ENCODE data around the gene BMS1.
"Not testable (repeated sequence)": the region's sequence is repeated elsewhere in the genome, so short reads cannot be mapped to it uniquely, and the experiment has no call there.

The BMS1 gene

DNA sequence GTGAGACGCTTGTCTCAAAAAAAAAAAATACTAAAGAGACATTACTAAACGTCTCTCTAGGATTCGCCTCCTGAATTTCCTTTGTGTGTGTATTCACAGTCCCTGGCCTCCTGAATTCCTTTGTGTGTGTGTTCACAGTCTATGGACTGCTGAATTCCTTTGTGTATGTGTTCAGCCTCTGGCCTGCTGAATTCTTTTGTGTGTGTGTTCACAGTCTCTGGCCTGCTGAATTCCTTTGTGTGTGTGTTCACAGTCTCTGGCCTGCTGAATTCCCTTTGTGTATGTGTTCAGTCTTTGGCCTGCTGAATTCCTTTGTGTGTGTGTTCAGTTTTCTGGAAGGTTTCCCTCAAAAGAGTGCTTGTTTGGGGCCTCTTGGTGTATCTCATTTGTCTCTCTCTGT lies 8.2 kb downstream of the BMS1 start:
- DNase-seq: no peak

DNA sequence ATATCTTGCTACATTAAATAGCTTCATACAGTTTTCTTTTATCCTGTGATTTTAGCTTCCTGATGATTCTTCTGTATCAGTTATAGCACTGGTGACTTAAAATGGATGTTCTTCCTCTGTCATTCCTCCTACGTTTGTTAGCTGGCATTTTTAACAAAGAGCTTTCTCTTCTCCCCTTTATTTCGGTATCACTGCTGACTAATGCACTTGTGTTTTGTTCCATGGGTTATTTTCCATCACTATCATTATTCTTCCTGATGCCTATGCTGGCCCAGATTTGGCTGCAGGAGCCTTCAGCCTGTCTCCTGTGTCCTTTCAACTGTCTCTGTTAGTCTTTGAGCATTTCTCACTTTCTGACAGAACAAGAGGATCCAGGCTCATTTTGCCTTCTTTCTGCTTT lies 13.1 kb downstream of the BMS1 start:
- no peak for DNase-seq

DNA sequence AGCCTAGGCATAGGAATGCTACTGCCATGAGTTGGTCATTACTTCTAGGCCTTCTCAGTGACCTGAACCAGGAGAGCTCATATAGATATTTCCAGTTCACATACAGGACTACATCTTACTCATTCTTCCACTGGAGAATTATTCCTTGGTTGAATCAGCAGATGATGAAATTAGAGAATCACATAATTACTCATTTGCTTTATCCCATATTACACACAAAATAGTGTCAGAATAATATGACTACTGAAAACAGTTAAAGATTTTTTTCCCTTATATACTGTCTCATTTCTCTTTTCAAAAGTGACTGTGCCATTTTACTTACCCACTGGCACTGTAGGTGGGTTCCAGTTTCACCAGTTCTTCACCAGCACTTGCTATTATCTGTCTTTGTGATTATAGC lies 18.5 kb downstream of the BMS1 start:
- DNase-seq: no peak

DNA sequence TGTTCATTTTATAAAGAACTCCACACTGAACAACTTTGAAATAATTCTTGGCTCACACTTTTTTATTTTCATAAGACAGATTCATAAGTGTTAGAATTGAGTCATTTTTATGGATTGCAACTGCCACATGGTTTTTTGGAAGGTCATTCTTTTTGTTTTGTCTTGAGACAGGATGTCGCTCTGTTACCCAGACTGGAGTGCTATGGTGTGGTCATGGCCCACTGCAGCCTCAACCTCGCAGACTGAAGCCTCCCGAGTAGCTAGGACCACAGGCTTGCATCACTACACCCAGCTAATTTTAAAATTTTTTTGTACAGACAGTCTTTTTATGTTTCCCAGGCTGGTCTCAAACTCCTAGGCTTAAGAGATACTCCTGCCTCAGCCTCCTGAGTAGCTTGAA lies 20.3 kb downstream of the BMS1 start:
- DNase-seq: no peak

DNA sequence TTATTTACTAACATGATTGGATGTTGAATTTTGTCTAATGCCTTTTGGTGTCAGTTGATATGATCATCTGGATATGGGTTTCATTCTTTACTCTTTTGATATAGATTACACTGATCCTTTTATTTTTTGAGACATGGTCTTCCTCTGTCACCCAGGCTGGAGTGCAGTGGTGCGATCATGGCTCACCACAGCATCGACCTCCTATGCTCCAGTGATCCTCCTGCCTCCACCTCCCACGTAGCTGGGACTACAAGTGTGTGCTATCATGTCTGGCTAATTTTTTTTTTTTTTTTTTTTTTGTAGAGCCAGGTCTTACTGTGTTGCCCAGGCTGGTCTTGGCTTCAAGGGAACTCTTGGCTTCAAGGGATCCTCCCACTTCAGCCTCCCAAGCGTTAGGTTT lies 27.1 kb downstream of the BMS1 start:
- DNase-seq: no peak

DNA sequence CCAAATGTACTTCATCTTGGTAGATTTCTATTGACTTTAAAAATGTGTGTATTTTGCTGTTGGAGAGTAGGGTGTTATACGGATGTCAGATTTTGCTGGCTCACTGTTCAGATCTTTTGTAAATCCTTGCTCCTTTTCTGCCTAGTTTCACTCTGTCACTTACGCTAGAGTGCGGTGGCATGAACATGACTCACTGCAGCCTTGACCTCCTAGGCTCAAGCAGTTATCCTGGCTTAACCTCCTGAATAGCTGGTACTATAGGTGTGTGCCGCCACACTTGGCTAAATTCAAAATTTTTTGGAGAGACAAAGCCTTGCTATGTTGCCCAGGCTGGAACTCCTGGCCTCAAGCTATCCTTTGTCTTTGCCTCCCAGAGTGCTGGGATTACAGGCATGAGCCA lies 29.4 kb downstream of the BMS1 start:
- DNase-seq: no peak

DNA sequence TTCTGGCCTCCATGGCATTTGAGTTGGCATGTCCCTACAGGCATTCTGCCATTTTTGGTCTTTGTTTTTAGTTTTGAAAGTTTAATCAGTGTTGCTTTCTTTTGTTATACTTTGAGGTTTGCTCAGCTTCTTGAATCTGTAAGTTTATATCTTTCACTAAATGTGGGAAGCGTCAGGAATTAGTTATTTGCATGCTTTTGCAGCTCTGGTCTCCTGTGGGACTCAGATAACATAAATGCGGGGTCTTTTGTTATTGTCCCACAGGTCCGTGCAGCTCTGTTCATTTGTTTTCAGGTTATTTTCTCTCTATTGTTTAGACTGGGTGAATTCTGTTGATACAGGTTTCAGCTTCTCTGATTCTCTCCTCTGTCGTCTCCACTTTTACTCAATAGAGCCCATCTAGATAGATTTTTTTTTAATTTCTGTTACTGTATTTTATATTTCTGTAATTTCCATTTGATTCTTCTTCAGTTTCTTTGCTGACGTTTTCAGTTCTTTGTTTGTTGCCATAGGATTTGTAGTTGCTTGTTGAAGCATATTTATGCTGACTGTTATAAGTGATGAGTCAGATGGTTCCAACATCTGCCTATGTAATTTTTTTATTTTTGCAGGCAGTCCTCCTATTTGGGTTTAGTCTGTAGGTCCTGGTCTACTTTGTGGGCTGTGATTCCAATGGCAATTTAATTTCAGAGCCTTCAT lies 31.5 kb downstream of the BMS1 start:
- not testable (repeated sequence) for DNase-seq

DNA sequence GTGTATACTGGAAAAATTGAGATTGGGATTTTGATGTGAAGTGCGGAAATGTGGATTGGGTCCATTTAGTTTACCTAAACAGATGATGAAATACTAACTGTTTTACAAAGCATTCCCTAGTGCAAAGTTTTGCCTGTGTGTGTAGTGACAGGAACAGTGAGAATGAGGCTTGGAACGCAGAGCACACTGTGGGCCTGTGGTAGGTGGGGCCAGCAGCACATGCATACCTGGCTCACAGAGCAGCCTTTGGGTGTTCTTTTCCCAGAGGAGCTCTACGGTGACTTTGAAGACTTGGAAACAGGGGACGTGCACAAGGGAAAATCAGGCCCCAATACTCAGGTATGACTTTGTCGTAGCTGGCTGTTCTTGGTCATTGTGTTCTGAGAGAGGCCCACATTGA lies 33.7 kb downstream of the BMS1 start:
- not testable (repeated sequence) for DNase-seq

DNA sequence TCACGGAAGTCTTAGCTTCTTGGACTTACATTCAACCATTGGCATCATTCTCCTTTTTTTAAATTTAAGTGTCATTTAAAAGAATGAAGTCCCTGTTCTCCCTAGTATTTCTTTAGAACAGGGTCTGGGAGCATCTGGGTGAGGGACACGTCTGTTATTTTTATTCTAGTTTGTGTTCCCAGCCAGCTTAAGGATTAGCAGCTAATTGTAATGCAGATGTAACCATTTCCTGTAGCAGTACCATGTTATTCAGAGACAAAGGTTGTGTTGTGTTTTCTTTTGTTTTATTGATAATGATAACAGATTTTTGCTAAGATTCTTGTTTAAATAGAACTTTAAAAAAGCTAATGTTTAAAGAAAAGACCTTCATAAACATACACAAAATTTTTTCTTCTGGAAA lies 34.3 kb downstream of the BMS1 start:
- no peak for DNase-seq

DNA sequence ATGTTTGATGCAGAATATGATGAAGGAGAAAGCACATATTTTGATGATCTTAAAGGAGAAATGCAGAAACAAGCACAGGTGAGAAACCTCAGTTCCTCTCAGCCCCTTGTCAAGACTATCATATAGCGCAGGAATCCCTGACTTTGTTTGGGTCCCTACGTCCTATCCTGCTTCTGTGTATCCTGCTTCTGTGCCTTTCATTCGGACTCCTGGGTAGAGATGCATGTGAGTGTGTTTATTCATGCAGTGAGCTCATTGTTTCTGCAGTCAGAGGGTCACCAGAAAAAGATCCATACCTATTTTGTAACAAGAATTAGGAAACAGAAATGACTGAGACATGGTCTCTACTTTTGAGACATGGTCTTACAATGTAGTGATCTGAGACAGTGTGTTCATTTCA lies 34.8 kb downstream of the BMS1 start:
- not testable (repeated sequence) for DNase-seq

DNA sequence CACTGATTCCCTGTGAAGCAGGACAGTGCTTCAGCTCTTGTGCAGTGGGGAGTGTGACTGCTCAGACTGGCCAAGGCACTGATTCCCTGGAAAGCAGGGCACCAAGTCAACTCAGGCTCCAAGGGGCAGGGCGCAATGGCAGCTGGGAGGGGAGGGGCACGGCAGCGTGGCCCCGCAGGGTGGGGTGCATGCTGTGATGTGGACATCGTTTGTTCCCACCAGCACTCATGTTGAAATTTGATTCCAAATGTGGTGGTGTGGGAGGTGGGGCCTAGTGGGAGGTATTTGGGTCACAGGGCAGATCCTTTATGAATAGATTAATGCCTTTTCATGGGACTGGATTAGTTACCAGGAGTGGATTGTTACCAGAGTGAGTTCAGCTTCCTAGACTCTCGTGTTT lies 44.2 kb downstream of the BMS1 start:
- not testable (repeated sequence) for DNase-seq

DNA sequence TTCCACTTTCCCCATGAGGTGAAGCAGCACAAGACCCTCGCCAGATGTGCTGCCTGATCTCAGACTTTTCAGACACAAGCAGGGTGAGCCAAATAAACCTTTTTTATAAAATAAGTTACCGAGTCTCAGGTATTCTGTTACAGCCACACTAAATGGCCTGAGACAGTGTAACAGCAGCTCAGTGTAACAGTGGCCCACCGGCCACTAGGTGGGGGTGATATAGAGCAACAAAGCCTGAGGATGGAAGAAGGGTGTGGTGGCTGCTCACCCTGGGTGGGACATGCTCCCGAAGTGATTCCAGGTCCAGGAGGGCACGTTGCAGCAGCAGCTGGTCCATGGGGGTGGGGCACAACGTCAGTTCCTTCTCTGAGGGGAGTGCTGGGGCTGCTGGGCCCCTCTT lies 44.6 kb downstream of the BMS1 start:
- no peak for DNase-seq

DNA sequence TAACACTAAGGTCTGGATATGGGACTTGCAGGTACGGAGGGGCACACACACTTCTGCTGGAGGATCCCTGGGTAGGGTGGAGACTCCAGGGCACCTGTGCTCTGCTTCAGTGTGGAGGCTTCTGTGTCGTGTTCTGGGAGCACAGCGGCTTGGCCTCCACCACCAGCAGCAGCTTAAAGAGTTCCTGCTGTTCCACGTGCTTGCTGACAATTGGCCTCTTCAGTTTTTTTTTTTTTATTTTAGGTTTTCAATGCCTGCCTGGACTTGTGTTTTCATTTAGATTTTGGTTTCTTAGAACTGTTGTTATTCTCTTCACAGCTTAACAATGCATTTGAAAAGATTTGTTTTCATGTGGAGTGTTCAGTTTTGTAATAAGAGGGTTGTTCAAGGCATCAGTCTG lies 45.8 kb downstream of the BMS1 start:
- not testable (repeated sequence) for DNase-seq

DNA sequence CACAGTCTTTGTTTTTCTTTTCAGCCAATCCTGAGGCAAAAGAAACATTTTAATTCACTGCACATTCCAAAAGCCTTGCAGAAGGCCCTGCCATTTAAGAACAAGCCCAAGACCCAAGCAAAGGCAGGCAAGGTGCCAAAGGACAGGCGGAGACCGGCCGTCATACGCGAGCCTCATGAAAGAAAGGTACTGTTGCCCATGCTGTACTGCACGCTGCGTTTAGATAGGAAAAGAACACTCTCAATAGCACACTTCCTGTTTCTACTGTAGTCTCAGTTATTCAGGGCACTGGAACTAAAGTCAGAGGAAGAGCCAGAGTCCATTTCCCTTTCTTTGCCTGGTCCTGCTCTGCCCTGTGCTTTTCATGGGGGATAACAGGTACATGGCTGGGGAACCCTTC lies 47.6 kb downstream of the BMS1 start:
- no peak for DNase-seq

DNA sequence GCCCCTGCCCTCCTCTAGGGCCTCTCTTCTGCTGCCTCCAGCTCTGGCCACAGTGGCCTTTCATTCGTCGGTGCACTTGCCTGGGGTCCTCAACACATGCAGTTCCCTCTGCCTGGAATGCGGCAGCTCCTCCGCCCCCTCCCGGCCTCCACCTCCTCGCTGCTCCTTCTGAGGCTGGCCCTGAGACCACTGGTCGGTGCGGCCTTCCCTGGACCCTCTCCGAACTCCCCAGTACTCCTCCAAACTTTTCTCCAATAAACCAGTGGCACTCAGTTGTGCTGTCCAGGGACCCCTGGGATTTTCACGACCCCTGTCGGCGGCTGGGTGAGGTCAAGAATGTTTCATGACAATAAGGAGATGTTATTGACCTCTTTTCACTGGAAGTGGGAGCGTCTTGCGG lies 53.5 kb downstream of the BMS1 start:
- no peak for DNase-seq

DNA sequence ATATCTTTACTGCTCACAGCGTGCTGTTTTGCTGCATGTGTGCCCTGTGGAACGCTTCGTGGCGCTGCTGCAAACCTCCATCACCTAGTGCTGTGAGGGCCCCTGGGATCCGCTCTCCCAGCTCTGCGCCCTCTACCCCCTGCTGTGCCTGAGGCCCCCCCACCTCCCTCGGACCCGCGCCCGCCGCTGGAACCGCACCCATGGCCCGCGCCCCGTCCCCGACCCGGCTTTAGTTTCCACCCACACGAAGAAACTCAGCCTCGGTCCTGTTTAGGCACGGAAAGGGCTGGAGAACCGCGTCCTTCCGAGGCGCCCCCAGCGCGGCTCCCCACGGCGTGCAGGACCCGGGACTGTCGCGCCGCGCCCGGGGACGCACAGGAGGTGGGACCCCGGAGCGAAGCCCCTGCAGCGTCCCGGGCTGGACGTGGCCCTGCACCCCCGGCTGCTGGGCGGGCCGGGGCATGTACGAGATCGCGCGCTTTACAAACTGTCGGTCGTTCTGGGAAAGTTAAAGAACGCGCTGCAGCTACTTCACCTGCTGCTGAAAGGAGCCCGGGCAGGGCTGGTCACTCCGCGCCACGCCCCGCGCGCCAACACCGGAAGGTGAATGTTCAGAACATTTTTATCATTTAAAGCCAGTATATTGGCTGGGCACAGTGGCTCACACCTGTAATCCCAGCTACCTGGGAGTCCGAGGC lies 54.3 kb downstream of the BMS1 start:
- DNase-seq: no peak

DNA sequence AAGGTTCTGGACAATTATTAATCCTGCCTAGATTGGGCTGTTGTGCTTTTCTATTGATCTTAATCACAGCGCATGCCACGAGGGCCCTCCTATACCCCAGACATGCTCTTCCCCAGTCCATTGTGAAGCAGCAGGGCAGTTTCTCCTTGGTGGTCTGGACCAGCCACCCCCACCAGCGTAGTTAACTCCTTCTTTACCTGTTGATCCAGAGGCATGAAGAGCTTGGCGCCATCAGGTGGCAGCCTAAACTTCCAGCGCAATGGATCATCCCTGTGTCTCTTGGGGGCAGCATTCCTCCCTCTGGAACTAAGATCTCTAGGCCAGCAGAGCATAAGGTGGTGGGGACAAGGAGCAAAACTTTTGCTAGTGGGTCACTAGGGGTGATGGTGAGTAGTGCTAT lies 62.2 kb downstream of the BMS1 start:
- not testable (repeated sequence) for DNase-seq

DNA sequence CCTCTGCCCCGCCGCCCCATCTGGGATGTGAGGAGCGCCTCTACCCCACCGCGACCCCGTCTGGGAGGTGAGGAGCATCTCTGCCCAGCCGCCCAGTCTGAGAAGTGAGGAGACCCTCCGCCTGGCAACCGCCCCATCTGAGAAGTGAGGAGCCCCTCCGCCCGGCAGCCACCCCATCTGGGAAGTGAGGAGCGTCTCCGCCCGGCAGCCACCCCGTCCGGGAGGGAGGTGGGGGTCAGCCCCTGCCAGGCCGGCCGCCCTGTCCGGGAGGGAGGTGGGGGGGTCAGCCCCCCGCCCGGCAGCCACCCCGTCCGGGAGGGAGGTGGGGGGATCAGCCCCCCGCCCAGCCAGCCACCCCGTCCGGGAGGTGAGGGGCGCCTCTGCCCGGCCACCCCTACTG lies 64.7 kb downstream of the BMS1 start:
- DNase-seq: not testable (repeated sequence)

DNA sequence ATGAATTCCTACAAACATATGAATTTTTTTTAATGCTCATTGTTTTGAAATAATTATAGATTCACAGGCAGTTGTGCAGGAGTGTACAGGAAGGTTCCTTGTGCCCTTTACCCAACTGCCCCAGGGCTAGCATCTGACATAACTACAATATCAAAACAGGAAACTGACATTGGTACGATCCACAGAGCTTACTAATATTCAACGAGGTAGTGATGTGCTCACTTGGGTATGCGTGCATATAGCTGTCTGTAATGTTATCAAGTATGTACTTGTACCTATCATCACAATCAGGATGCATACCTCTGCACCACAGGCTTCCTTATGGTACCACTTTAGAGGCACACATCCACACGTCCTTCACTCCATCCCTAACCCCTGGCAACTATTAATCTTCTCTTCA lies 68.3 kb downstream of the BMS1 start:
- no peak for DNase-seq

DNA sequence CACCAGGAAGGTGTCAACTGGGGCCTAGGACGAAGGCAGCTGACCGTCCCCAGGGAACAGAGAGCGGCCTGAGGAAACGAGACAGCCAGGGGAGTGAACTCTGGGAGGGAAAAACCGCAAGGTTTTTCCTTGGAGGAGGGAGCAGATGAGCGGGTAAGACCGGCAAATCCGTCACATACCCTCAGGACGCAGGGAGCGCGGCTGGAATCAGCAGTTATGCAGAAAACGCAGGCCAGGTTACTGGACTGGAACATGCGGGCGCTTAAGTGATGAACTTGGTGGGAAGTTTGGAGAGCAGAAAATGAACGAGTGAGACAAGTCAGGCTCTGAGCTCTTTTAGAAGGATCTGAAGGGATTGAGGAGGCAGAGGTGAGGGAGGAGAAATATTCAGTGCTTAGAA lies 76.7 kb downstream of the BMS1 start:
- DNase-seq: no peak

DNA sequence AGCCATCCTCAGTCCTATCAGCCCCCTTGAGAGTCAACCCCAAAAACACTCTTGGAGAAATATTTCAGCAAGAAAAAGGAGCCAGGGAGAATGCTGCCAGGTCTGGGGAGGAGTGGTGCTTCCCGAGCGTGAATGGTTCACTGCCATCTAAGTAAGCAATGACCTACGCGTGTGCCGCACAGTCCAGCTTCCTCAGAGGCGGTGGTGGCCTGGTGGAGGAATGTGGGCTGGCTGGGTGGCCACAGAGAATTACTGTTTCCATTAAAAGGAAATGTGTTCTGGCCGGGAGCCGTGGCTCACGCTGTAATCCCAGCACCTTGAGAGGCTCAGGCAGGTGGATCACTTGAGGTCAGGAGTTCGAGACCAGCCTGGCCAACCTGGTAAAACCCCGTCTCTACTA lies 77.4 kb downstream of the BMS1 start:
- DNase-seq: not testable (repeated sequence)

DNA sequence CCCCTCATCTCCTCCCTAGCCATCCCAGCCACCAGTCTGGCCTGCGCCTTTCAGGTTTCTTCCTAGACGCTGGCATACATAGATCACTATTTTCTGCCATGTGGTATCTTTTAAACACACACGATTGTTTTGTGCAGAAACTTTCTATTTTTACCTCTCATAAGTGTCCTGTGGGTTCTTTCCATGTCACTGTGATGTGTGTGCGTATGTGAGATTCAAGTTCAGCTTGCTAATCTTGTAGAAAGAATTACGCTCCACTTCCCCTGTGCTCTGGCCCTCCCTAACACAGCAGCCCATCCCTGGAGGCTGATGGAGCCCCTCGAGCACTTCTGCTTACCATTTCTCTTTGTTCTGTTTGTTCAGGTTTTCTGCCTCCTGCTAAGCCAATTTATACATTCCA lies 80.2 kb downstream of the BMS1 start:
- DNase-seq: not testable (repeated sequence)

DNA sequence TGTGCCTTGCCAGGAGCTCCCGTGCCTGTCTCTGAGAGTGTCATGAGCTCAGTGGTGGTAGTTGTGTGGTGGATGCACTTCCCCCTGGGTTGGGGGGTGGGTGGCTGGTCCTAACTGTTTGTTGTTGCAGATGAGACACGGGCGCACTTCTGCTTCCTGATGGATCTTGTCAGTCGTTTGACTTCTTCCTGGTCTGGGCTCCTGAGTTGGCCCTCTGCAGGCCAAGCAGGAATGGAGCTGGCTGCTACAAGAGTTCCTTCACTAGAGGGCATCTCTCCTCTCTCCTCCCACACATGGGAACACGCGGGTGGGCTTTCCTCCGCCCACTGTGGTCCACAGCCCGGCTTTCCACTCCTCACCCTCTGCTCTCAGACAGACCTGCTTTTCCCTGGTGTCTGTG lies 82.0 kb downstream of the BMS1 start:
- DNase-seq: peak; percentile 0

DNA sequence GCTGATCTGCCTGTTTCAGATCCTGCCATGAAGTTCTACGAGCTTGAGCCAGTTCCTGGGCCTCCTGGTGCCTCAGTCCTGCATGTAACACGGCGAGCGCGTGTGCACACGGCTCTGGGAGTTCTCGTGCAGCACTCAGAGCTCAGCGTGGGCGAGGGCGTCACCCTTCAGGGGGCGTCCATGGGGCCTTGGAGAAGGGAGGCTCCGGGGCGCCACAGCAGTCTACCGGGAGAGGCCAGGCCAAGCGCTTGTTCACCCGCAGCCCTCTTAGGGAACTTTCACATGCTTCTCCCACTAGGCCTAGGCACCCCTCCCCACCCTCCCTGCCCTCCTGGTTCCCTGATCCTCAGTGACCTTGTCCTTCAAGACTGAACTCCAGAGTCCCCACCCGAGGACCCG lies 83.1 kb downstream of the BMS1 start:
- no peak for DNase-seq

Data from NCI-H526 treated with DMSO at 0.1 percent for 48 hours (cell line).